HepG2 (cell line): ENCODE measurements around the gene BMI1. TPM values are rescaled to one million over a fixed set of nuclear protein-coding genes. Genes with fewer than 3 reads are reported as not detected.
A peak's percentile ranks its signal among the peaks of the same experiment; 100 is the strongest.

ENCODE experiments used
- AKAP8 ChIP-seq: sonication (generic); formaldehyde crosslinking; IDR thresholded peaks from 2 replicates; pipeline ENCODE4 v1.5.1; 2020; ENCODE audit warnings: mild to moderate bottlenecking, missing genetic modification reagents
- FOXP1 ChIP-seq, 2 experiments: fragments of 450-650 bp in 1 of 2; IDR thresholded peaks; 2 replicates each; pipeline ENCODE4 v1.6.1; 2017 to 2018; ENCODE audit warnings: antibody characterized with exemption in 1 of 2
- HOXA5 ChIP-seq: sonication (generic); formaldehyde crosslinking; IDR thresholded peaks from 2 replicates; pipeline ENCODE4 v1.4.0; 2020; ENCODE audit warnings: missing genetic modification reagents
- IRF2 ChIP-seq: IDR thresholded peaks from 2 replicates; pipeline ENCODE4 v1.6.1; 2018; ENCODE audit warnings: missing genetic modification reagents, missing compliant biosample characterization
- KMT2A ChIP-seq: sonication (generic); formaldehyde crosslinking; IDR thresholded peaks from 2 replicates; pipeline ENCODE4 v1.4.0; 2020; ENCODE audit warnings: missing genetic modification reagents
- MATR3 ChIP-seq: sonication (generic); formaldehyde crosslinking; IDR thresholded peaks from 2 replicates; pipeline ENCODE4 v1.4.0; 2020; ENCODE audit warnings: missing genetic modification reagents
- MBD4 ChIP-seq: IDR thresholded peaks from 2 replicates; pipeline ENCODE4 v1.6.1; 2012; ENCODE audit warnings: low read length, inconsistent platforms, borderline replicate concordance
- MEIS2 ChIP-seq: sonication (generic); formaldehyde crosslinking; IDR thresholded peaks from 2 replicates; pipeline ENCODE4 v1.9.0; 2021; ENCODE audit warnings: mild to moderate bottlenecking, missing genetic modification reagents
- NBN ChIP-seq: fragments of 450-650 bp; conservative IDR thresholded peaks from 2 replicates; pipeline ENCODE4 v1.6.1; 2017
- RBAK ChIP-seq: sonication (generic); formaldehyde crosslinking; IDR thresholded peaks from 2 replicates; pipeline ENCODE4 v1.5.1; 2020; ENCODE audit warnings: mild to moderate bottlenecking, missing genetic modification reagents
- ZFX ChIP-seq: sonication (generic); formaldehyde crosslinking; IDR thresholded peaks from 2 replicates; pipeline ENCODE4 v1.4.0; 2020; ENCODE audit warnings: mild to moderate bottlenecking, low read depth, missing genetic modification reagents, moderate library complexity
- ZNF138 ChIP-seq: sonication (generic); formaldehyde crosslinking; IDR thresholded peaks from 2 replicates; pipeline ENCODE4 v1.5.0; 2020; ENCODE audit warnings: mild to moderate bottlenecking, low read depth, missing genetic modification reagents
- ZNF234 ChIP-seq: sonication (generic); formaldehyde crosslinking; conservative IDR thresholded peaks from 2 replicates; pipeline ENCODE4 v1.5.1; 2020; ENCODE audit warnings: mild to moderate bottlenecking, missing genetic modification reagents
- ZNF44 ChIP-seq: sonication (generic); formaldehyde crosslinking; IDR thresholded peaks from 2 replicates; pipeline ENCODE4 v1.5.1; 2020; ENCODE audit warnings: mild to moderate bottlenecking, missing genetic modification reagents
- ZNF709 ChIP-seq: sonication (generic); formaldehyde crosslinking; IDR thresholded peaks from 2 replicates; pipeline ENCODE4 v1.5.0; 2020; ENCODE audit warnings: mild to moderate bottlenecking, missing genetic modification reagents
- polyA plus RNA-seq, 8 experiments: library from polyadenylated mRNA; depleted of rRNA in 3 of 8; stranded (reverse) in 7 of 8; unstranded in 1 of 8; fragments of >200 nt; fragmentation: Illumina TruSeq in 4 of 8; extraction: Trizol in 4 of 8; gene quantifications; 2 replicates each; pipeline versions ENCODE4 v1.2.1 to v1.2.3, GENCODE V29; 2011 to 2016; ENCODE audit warnings: low read depth in 4 of 8, missing spikeins in 1 of 8, mixed read lengths in 1 of 8; ENCODE audit not compliant: insufficient read depth in 1 of 8
- total RNA-seq, 5 experiments: library from RNA; depleted of rRNA; stranded (reverse); fragments of >200 nt; fragmentation: Illumina TruSeq; extraction: Trizol; gene quantifications; 2 replicates each; pipeline ENCODE4 v1.2.3, GENCODE V29; 2016; ENCODE audit warnings: low read depth in 1 of 5
- TF ChIP-seq, protein P1 (sequence below): sonication (generic); formaldehyde crosslinking; IDR thresholded peaks from 2 replicates; pipeline ENCODE4 v1.4.0; 2020; ENCODE audit warnings: missing genetic modification reagents, low read depth, mild to moderate bottlenecking, borderline replicate concordance
- TF ChIP-seq, protein P2 (sequence below): sonication (generic); formaldehyde crosslinking; IDR thresholded peaks from 2 replicates; pipeline ENCODE4 v1.5.0; 2020; ENCODE audit warnings: missing genetic modification reagents
- TF ChIP-seq, protein P3 (sequence below): sonication (generic); formaldehyde crosslinking; IDR thresholded peaks from 2 replicates; pipeline ENCODE4 v1.5.1; 2020; ENCODE audit warnings: mild to moderate bottlenecking, missing genetic modification reagents
- TF ChIP-seq, protein P4 (sequence below): sonication (generic); formaldehyde crosslinking; IDR thresholded peaks from 2 replicates; pipeline ENCODE4 v1.4.0; 2020; ENCODE audit warnings: mild to moderate bottlenecking, missing genetic modification reagents, borderline replicate concordance
- TF ChIP-seq, protein P5 (sequence below): IDR thresholded peaks from 2 replicates; pipeline ENCODE4 v1.6.1; 2016; ENCODE audit warnings: missing compliant biosample characterization, missing genetic modification reagents, borderline replicate concordance
- TF ChIP-seq, protein P6 (sequence below): sonication (generic); IDR thresholded peaks from 2 replicates; pipeline ENCODE4 v1.6.1; 2016; ENCODE audit warnings: low read depth, borderline replicate concordance

BMI1 gene
- total and polyA plus RNA-seq, 2 of the 13 experiments (the other 11 are each of a cell fraction or from before 2014, with no cell fraction given), result 30.5 to 44.0 TPM

DNA sequence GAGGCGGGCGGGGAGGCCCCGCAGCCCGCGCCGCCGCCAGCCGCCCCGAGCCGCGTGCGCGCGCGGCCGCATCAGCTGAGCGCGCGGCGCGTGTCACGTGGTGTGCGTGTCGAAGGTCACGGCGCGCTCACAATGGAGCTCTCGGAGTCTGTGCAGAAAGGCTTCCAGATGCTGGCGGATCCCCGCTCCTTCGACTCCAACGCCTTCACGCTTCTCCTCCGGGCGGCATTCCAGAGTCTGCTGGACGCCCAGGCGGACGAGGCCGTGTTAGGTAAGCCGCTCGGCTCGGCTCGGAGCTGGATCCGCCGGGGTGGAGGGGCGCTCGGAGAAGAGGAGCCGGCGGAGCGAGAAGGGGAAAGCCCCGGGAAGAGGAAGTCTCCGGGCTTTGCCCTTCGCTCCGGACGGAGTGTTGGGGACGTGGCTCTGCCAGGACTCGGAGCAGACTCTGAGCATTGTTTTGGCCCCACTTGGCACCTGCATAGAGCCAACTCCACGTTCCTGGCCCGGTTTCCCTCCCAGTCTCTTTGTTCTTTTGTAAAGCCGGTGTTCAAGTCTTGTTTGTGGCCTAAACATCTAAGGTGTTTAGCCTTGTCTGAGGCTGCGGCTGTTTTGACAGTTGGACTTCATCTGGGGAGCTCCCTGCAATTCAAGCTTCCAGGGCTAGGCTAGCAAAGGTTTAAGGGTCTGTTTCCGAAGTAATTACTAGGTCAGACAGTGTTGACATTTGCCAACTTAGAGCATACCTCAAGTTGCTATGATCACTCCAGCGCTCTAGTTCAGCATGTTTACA is 4.4 kb upstream of the BMI1 start, which contains the start of gene COMMD3 (continued):
- TF ChIP-seq ZNF138 (CRISPR knock-in tag) (0 out of 2 replicates have a peak, but pooled peaks have one; percentile 72), MATR3 (CRISPR knock-in tag) (no peak), NBN (no peak), MBD4 (no peak), FOXP1 (IDR thresholded peaks at IDR 0.05) (no peak), FOXP1 (CRISPR knock-in tag; IDR thresholded peaks at IDR 0.05) (no peak), MEIS2 (CRISPR knock-in tag) (no peak; the same call in 1 of the 2 replicates), RBAK (CRISPR knock-in tag) (no peak), ZNF234 (CRISPR knock-in tag) (no peak), ZNF709 (peak; percentile 70), ZNF44 (CRISPR knock-in tag) (no peak; the same call in 1 of the 2 replicates), KMT2A (CRISPR knock-in tag) (peak; percentile 89), IRF2 (0 out of 2 replicates have a peak, but pooled peaks have one; percentile 17), HOXA5 (CRISPR knock-in tag) (no peak), AKAP8 (no peak), ZFX (peak; percentile 84)
- TF ChIP-seq, protein P1, sequence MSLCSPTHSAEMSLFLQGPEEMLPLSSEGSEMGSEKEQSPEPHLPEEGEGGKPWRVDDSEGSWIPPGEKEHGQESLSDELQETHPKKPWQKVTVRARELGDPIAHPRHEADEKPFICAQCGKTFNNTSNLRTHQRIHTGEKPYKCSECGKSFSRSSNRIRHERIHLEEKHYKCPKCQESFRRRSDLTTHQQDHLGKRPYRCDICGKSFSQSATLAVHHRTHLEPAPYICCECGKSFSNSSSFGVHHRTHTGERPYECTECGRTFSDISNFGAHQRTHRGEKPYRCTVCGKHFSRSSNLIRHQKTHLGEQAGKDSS (CRISPR knock-in tag), result peak; percentile 53; the same call in 1 of the 2 replicates
- TF ChIP-seq, protein P2, sequence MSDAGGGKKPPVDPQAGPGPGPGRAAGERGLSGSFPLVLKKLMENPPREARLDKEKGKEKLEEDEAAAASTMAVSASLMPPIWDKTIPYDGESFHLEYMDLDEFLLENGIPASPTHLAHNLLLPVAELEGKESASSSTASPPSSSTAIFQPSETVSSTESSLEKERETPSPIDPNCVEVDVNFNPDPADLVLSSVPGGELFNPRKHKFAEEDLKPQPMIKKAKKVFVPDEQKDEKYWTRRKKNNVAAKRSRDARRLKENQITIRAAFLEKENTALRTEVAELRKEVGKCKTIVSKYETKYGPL (CRISPR knock-in tag), result no peak
- TF ChIP-seq, protein P3, sequence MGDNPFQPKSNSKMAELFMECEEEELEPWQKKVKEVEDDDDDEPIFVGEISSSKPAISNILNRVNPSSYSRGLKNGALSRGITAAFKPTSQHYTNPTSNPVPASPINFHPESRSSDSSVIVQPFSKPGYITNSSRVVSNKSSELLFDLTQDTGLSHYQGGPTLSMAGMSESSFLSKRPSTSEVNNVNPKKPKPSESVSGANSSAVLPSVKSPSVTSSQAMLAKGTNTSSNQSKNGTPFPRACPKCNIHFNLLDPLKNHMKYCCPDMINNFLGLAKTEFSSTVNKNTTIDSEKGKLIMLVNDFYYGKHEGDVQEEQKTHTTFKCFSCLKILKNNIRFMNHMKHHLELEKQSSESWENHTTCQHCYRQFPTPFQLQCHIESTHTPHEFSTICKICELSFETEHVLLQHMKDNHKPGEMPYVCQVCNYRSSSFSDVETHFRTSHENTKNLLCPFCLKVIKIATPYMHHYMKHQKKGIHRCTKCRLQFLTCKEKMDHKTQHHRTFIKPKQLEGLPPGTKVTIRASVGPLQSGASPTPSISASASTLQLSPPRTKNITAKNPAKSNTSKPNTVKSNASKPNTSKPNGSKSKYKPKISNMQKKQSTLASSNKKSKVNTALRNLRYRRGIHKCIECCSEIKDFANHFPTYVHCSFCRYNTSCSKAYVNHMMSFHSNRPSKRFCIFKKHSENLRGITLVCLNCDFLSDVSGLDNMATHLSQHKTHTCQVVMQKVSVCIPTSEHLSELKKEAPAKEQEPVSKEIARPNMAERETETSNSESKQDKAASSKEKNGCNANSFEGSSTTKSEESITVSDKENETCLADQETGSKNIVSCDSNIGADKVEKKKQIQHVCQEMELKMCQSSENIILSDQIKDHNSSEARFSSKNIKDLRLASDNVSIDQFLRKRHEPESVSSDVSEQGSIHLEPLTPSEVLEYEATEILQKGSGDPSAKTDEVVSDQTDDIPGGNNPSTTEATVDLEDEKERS (CRISPR knock-in tag), result no peak
- TF ChIP-seq, protein P4, sequence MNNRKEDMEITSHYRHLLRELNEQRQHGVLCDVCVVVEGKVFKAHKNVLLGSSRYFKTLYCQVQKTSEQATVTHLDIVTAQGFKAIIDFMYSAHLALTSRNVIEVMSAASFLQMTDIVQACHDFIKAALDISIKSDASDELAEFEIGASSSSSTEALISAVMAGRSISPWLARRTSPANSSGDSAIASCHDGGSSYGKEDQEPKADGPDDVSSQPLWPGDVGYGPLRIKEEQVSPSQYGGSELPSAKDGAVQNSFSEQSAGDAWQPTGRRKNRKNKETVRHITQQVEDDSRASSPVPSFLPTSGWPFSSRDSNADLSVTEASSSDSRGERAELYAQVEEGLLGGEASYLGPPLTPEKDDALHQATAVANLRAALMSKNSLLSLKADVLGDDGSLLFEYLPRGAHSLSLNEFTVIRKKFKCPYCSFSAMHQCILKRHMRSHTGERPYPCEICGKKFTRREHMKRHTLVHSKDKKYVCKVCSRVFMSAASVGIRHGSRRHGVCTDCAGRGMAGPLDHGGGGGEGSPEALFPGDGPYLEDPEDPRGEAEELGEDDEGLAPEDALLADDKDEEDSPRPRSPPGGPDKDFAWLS (CRISPR knock-in tag), result 0 out of 2 replicates have a peak, but pooled peaks have one; percentile 37
- TF ChIP-seq, protein P5, sequence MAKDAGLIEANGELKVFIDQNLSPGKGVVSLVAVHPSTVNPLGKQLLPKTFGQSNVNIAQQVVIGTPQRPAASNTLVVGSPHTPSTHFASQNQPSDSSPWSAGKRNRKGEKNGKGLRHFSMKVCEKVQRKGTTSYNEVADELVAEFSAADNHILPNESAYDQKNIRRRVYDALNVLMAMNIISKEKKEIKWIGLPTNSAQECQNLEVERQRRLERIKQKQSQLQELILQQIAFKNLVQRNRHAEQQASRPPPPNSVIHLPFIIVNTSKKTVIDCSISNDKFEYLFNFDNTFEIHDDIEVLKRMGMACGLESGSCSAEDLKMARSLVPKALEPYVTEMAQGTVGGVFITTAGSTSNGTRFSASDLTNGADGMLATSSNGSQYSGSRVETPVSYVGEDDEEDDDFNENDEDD (CRISPR knock-in tag), result peak; percentile 67; the same call in 1 of the 2 replicates
- TF ChIP-seq, protein P6, sequence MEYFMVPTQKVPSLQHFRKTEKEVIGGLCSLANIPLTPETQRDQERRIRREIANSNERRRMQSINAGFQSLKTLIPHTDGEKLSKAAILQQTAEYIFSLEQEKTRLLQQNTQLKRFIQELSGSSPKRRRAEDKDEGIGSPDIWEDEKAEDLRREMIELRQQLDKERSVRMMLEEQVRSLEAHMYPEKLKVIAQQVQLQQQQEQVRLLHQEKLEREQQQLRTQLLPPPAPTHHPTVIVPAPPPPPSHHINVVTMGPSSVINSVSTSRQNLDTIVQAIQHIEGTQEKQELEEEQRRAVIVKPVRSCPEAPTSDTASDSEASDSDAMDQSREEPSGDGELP, result peak; percentile 86; the same call in 1 of the 2 replicates
